HL-60 (cell line): Measurements from ENCODE around the gene USP31.
A peak's percentile ranks its signal among the peaks of the same experiment; 100 is the strongest.

Experiments
- DNase-seq, 2 experiments: peaks; one replicate each; pipeline ENCODE4 v3.0.0-alpha.2; 2010 to 2020; ENCODE audit warnings: low read depth in 1 of 2, low spot score in 1 of 2
- H3K27ac ChIP-seq: fragments of 250-450 bp; sonication (Bioruptor Pico); replicated peaks from 2 replicates; pipeline ENCODE4 v1.5.1; 2020; ENCODE audit warnings: mild to moderate bottlenecking, moderate library complexity
- H3K27me3 ChIP-seq: fragments of 250-450 bp; sonication (Bioruptor Pico); 2 replicates; pipeline ENCODE4 v1.5.1; 2021; ENCODE audit warnings: mild to moderate bottlenecking, moderate library complexity; ENCODE audit not compliant: insufficient read depth, poor library complexity, severe bottlenecking
- H3K4me3 ChIP-seq: replicated peaks from 2 replicates; pipeline ENCODE4 v1.5.1; 2011; ENCODE audit warnings: mild to moderate bottlenecking, control low read depth, low read length; ENCODE audit not compliant: insufficient read depth
- CTCF ChIP-seq: IDR thresholded peaks from one replicate; pipeline ENCODE4 v1.5.1; 2011; ENCODE audit warnings: low read length, control low read depth, inconsistent platforms; ENCODE audit not compliant: insufficient read depth
- GABPA ChIP-seq: IDR thresholded peaks from 2 replicates; pipeline ENCODE4 v1.6.1; 2012; ENCODE audit warnings: low read depth
- POLR2AphosphoS5 ChIP-seq: IDR thresholded peaks from 2 replicates; pipeline ENCODE4 v1.6.1; 2012; ENCODE audit warnings: low read depth
- REST ChIP-seq: IDR thresholded peaks from 2 replicates; pipeline ENCODE4 v1.6.1; 2012; ENCODE audit warnings: low read depth; ENCODE audit not compliant: insufficient replicate concordance
- SPI1 ChIP-seq: IDR thresholded peaks from 2 replicates; pipeline ENCODE4 v1.6.1; 2012; ENCODE audit warnings: low read depth, mild to moderate bottlenecking, borderline replicate concordance

USP31 gene

DNA sequence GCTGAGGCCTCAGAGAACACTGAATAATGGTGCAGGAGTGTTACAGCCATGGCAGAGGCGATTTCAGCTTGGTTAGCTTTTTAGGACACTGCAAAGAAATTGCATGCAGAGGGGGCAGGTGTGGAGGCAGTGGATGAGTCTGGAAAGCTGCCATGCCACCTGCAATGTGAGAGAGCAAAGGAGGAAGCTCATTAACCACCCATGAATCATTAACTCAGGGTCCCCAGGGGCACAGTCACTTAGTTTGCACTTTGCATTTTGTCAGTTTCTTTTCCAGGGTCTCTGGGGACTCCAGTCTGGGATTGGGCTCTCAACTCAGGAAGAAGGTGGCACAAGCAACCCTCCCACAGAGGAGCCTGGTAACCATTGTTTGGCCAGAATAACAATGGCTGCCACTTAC lies 132.9 kb downstream of the USP31 start:
- DNase-seq = no peak
- no peak for TF ChIP-seq GABPA
- no peak for TF ChIP-seq SPI1
- no peak for TF ChIP-seq POLR2AphosphoS5
- no peak for TF ChIP-seq CTCF
- TF ChIP-seq REST = no peak

DNA sequence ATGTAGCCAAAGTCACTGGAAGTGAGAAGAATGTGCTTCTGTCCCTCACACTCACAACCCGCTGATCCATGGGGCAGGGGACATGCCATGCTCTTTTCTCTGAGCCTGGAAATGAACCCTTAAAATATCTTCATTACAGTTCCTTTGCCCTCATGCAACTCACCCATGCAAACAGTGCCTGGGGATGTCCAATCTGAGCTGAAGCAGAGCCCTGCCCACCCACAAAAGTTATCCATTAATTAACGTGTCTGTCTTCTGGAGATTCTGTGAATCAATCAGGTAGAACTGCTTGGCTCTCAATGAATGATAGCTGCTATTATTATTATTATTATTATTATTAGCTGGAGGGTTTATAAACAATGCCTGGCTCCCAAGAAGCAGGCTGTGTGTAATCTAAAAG lies 133.7 kb downstream of the USP31 start:
- DNase-seq = no peak
- Histone ChIP-seq H3K27ac (no peak overlapping the region), H3K4me3 (no peak overlapping the region), H3K27me3 (no peaks in the 10 kb centered on the region)
- TF ChIP-seq REST (no peak), CTCF (no peak), POLR2AphosphoS5 (no peak), GABPA (no peak), SPI1 (no peak)

More for the DNA sequence above, 132.9 kb downstream of the USP31 start:
- no peak overlapping the region for H3K27ac ChIP-seq
- no peak overlapping the region for H3K4me3 ChIP-seq
- H3K27me3 ChIP-seq = no peaks in the 10 kb centered on the region

GRCh38 chr16:23014592-23014991 lies 134.7 kb downstream of the USP31 start:
- Histone ChIP-seq H3K27ac (no peak overlapping the region), H3K4me3 (no peak overlapping the region), H3K27me3 (no peaks in the 10 kb centered on the region)
- TF ChIP-seq REST = peak; percentile 59
- no peak for TF ChIP-seq SPI1
- DNase-seq = peak; percentile 34 to 36
